Loucy (cell line): Measurements from ENCODE around the gene ATOSA.

Source experiments
- EZH2phosphoT487 ChIP-seq: fragments of 200-600 bp; IDR thresholded peaks from 2 replicates; pipeline ENCODE4 v1.6.1; 2018; ENCODE audit warnings: antibody characterized with exemption, mild to moderate bottlenecking, moderate library complexity, borderline replicate concordance
- TF ChIP-seq, protein P1 (sequence below): fragments of 200-600 bp; sonication (generic); conservative IDR thresholded peaks from 2 replicates; pipeline ENCODE4 v1.5.1; 2014; ENCODE audit warnings: mild to moderate bottlenecking, antibody characterized with exemption, low read length

DNA sequence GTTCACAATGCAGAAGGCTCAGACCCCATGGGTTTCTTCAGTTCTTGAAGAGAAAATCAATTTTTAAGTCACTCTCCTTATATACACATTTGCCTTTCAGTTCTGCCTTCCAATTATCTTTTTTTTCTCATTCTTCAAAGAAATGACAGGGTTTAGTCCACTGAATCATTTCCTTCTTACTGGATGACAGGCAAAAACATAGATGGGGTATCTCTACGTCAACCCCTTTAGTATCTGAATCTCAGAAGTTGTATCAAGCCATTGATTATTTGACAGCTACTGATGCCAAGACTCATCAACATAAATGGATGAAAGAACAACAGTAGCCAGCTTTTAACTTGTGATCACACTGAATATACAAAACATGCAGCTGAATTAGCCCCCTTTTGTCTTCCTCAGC, 6.5 kb downstream of the ATOSA start:
- TF ChIP-seq, protein P1, sequence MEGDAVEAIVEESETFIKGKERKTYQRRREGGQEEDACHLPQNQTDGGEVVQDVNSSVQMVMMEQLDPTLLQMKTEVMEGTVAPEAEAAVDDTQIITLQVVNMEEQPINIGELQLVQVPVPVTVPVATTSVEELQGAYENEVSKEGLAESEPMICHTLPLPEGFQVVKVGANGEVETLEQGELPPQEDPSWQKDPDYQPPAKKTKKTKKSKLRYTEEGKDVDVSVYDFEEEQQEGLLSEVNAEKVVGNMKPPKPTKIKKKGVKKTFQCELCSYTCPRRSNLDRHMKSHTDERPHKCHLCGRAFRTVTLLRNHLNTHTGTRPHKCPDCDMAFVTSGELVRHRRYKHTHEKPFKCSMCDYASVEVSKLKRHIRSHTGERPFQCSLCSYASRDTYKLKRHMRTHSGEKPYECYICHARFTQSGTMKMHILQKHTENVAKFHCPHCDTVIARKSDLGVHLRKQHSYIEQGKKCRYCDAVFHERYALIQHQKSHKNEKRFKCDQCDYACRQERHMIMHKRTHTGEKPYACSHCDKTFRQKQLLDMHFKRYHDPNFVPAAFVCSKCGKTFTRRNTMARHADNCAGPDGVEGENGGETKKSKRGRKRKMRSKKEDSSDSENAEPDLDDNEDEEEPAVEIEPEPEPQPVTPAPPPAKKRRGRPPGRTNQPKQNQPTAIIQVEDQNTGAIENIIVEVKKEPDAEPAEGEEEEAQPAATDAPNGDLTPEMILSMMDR: no peak
- TF ChIP-seq EZH2phosphoT487: no peak
